OCI-LY3 (cell line): ENCODE measurements around the gene TNMD.

Source experiments
- H2AFZ ChIP-seq: fragments of 200-600, 300-600 bp; shearing (Covaris generic); 2 replicates; pipeline ENCODE4 v1.6.0; 2014; ENCODE audit warnings: antibody characterized with exemption, low read depth, low read length
- H3K27ac ChIP-seq: fragments of 200-600, 300-600 bp; sonication (generic); 2 replicates; pipeline ENCODE4 v1.5.1; 2014; ENCODE audit warnings: mild to moderate bottlenecking, low read length, moderate library complexity, mixed read lengths
- H3K27me3 ChIP-seq: fragments of 200-600, 300-600 bp; sonication (generic); 2 replicates; pipeline ENCODE4 v1.6.1; 2014; ENCODE audit warnings: low read depth, low read length, mixed read lengths
- H3K36me3 ChIP-seq: fragments of 200-600, 300-600 bp; sonication (generic); replicated peaks from 2 replicates; pipeline ENCODE3; 2014; ENCODE audit warnings: low read depth, low read length, mixed read lengths
- H3K4me1 ChIP-seq: fragments of 300-600, 200-600 bp; sonication (generic); 2 replicates; pipeline ENCODE4 v1.6.1; 2014; ENCODE audit warnings: low read length, mixed read lengths
- H3K4me2 ChIP-seq: fragments of 200-600, 300-600 bp; sonication (generic); 2 replicates; pipeline ENCODE4 v1.6.1; 2014; ENCODE audit warnings: low read length, mixed read lengths
- H3K4me3 ChIP-seq: fragments of 300-600, 200-600 bp; sonication (generic); 2 replicates; pipeline ENCODE4 v1.5.1; 2014; ENCODE audit warnings: antibody characterized with exemption, mild to moderate bottlenecking, low read length, moderate library complexity
- H3K79me2 ChIP-seq: fragments of 300-600, 200-600 bp; shearing (Covaris generic); 2 replicates; pipeline ENCODE4 v1.6.1; 2014; ENCODE audit warnings: mild to moderate bottlenecking, low read length, mixed read lengths
- H3K9ac ChIP-seq: fragments of 300-600, 200-600 bp; shearing (Covaris generic); 2 replicates; pipeline ENCODE4 v1.6.0; 2014; ENCODE audit warnings: mild to moderate bottlenecking, low read length, moderate library complexity
- H3K9me3 ChIP-seq: fragments of 200-600, 300-600 bp; shearing (Covaris generic); 2 replicates; pipeline ENCODE4 v1.6.1; 2014; ENCODE audit warnings: low read length, mixed read lengths; ENCODE audit not compliant: insufficient read depth
- H4K20me1 ChIP-seq: fragments of 200-600, 300-600 bp; sonication (generic); 2 replicates; pipeline ENCODE4 v1.6.1; 2016; ENCODE audit warnings: low read length, mixed read lengths; ENCODE audit not compliant: insufficient read depth
- CTCF ChIP-seq: fragments of 200-600, 300-600 bp; sonication (generic); IDR thresholded peaks from 2 replicates; pipeline ENCODE4 v1.5.1; 2014; ENCODE audit warnings: antibody characterized with exemption, low read length, low read depth
- EZH2phosphoT487 ChIP-seq: fragments of 200-600 bp; shearing (Covaris generic); IDR thresholded peaks from 2 replicates; pipeline ENCODE4 v1.6.1; 2018; ENCODE audit warnings: antibody characterized with exemption, mixed run types, low read depth

TNMD gene

GRCh38 chrX:100599456-100599855 is 14.7 kb downstream of the TNMD start:
- Histone ChIP-seq H3K36me3 (no peaks in the 10 kb centered on the region), H3K9ac (no peak overlapping the region), H4K20me1 (peaks cover 4% of the 10 kb centered on the region; the same call in 1 of the 2 replicates), H3K4me2 (no peak overlapping the region), H3K4me1 (peaks cover 13% of the 10 kb centered on the region), H3K27ac (no peak overlapping the region), H3K9me3 (no peaks in the 10 kb centered on the region), H3K4me3 (no peak overlapping the region), H3K27me3 (peaks cover 49% of the 10 kb centered on the region), H3K79me2 (no peaks in the 10 kb centered on the region), H2AFZ (no peak overlapping the region)
- TF ChIP-seq EZH2phosphoT487 (no peak), CTCF (no peak)

- Histone ChIP-seq H2AFZ (no peak overlapping the region), H3K27me3 (peaks cover 57% of the 10 kb centered on the region)
- no peak for TF ChIP-seq CTCF
Measured at GRCh38 chrX:100600340-100600739, 15.6 kb downstream of the TNMD start.

GRCh38 chrX:100600758-100601157 is 16.0 kb downstream of the TNMD start:
- H4K20me1 ChIP-seq: peaks cover 4% of the 10 kb centered on the region
- H3K4me1 ChIP-seq: peaks cover 13% of the 10 kb centered on the region
- no peaks in the 10 kb centered on the region for H3K79me2 ChIP-seq
- H3K27ac ChIP-seq: no peak overlapping the region
- H3K27me3 ChIP-seq: peaks cover 57% of the 10 kb centered on the region
- no peak overlapping the region for H3K9ac ChIP-seq
- H2AFZ ChIP-seq: no peak overlapping the region
- H3K36me3 ChIP-seq: no peaks in the 10 kb centered on the region
- no peak overlapping the region for H3K4me3 ChIP-seq
- peak overlapping the region; percentile 52 for H3K4me2 ChIP-seq
- TF ChIP-seq CTCF (no peak), EZH2phosphoT487 (no peak)
- no peaks in the 10 kb centered on the region for H3K9me3 ChIP-seq

More at GRCh38 chrX:100600340-100600739, 15.6 kb downstream of the TNMD start:
- no peak overlapping the region for H3K9ac ChIP-seq
- no peak overlapping the region for H3K27ac ChIP-seq
- peak overlapping the region; percentile 52 for H3K4me2 ChIP-seq
- no peaks in the 10 kb centered on the region for H3K9me3 ChIP-seq
- H3K4me1 ChIP-seq: peaks cover 13% of the 10 kb centered on the region
- H3K79me2 ChIP-seq: no peaks in the 10 kb centered on the region
- H3K4me3 ChIP-seq: no peak overlapping the region
- H3K36me3 ChIP-seq: no peaks in the 10 kb centered on the region
- peaks cover 4% of the 10 kb centered on the region; the same call in 1 of the 2 replicates for H4K20me1 ChIP-seq

GRCh38 chrX:100606753-100607152 is 22.0 kb downstream of the TNMD start:
- Histone ChIP-seq H2AFZ (no peak overlapping the region), H3K9me3 (no peaks in the 10 kb centered on the region), H3K4me2 (peak overlapping the region; percentile 44), H3K4me1 (peaks cover 35% of the 10 kb centered on the region), H3K79me2 (no peaks in the 10 kb centered on the region), H3K27ac (no peak overlapping the region), H3K36me3 (no peaks in the 10 kb centered on the region), H4K20me1 (peaks cover 25% of the 10 kb centered on the region), H3K9ac (no peak overlapping the region), H3K27me3 (peaks cover 68% of the 10 kb centered on the region), H3K4me3 (no peak overlapping the region)
- TF ChIP-seq CTCF: no peak
- no peak for TF ChIP-seq EZH2phosphoT487
